ENCODE measurements around the gene YWHAG. TPM values are rescaled to one million over a fixed set of nuclear protein-coding genes. Genes with fewer than 3 reads are reported as not detected.
"Not testable (repeated sequence)": the region's sequence is repeated elsewhere in the genome, so short reads cannot be mapped to it uniquely, and the experiment has no call there.

Gene YWHAG
- total and polyA plus RNA-seq, 4 donors: 11.6 to 46.7 (median 43.5) TPM

- no peaks in the 10 kb centered on the region for H3K27me3 ChIP-seq (ENCODE audit: control insufficient read depth in 4 of 4, insufficient read depth in 4 of 4, low read length in 3 of 4)
- no peak overlapping the region for H3K27ac ChIP-seq (ENCODE audit: low read depth in 1 of 2, low read length in 2 of 2)
- WGBS: 93% methylated on average over 9 of the region's 9 CpGs
- TF ChIP-seq MAX (IDR thresholded peaks at IDR 0.05) (no peak), HNF4A (conservative IDR thresholded peaks at IDR 0.05) (no peak), RXRA (IDR thresholded peaks at IDR 0.05) (no peak), RAD21 (IDR thresholded peaks at IDR 0.05) (no peak), CTCF (IDR thresholded peaks at IDR 0.05; ENCODE audit: low read depth, low read length, missing input control) (no peak), ATF3 (IDR thresholded peaks at IDR 0.05) (no peak), HNF4G (IDR thresholded peaks at IDR 0.05) (no peak)
- DNase-seq (ENCODE audit: low spot score): no peak
- H3K4me3 ChIP-seq (ENCODE audit: low read depth in 1 of 3, low read length in 3 of 3): no peak overlapping the region
- H3K36me3 ChIP-seq (ENCODE audit: control insufficient read depth in 4 of 4, insufficient read depth in 3 of 4, low read depth in 1 of 4, low read length in 3 of 4): no peaks in the 10 kb centered on the region
- H3K9ac ChIP-seq (ENCODE audit: low read depth in 1 of 2, low read length in 2 of 2): no peak overlapping the region
- H3K9me3 ChIP-seq (ENCODE audit: control insufficient read depth in 4 of 4, low read length in 3 of 4): no peaks in the 10 kb centered on the region
- H3K4me1 ChIP-seq (ENCODE audit: control insufficient read depth in 4 of 4, insufficient read depth in 4 of 4, low read length in 3 of 4): no peaks in the 10 kb centered on the region
Observed at GRCh38 chr7:76405738-76406137, 46.9 kb upstream of the YWHAG start.

GRCh38 chr7:76403780-76404494 is 45.1 kb upstream of the YWHAG start:
- Histone ChIP-seq H3K4me1 (ENCODE audit: control insufficient read depth in 4 of 4, insufficient read depth in 4 of 4, low read length in 3 of 4) (no peaks in the 10 kb centered on the region), H3K27me3 (ENCODE audit: control insufficient read depth in 4 of 4, insufficient read depth in 4 of 4, low read length in 3 of 4) (no peaks in the 10 kb centered on the region), H3K9ac (ENCODE audit: low read depth in 1 of 2, low read length in 2 of 2) (no peak overlapping the region), H3K9me3 (ENCODE audit: control insufficient read depth in 4 of 4, low read length in 3 of 4) (no peaks in the 10 kb centered on the region), H3K36me3 (ENCODE audit: control insufficient read depth in 4 of 4, insufficient read depth in 3 of 4, low read depth in 1 of 4, low read length in 3 of 4) (no peaks in the 10 kb centered on the region), H3K4me3 (ENCODE audit: low read depth in 1 of 3, low read length in 3 of 3) (no peak overlapping the region), H3K27ac (ENCODE audit: low read depth in 1 of 2, low read length in 2 of 2) (no peak overlapping the region)
- TF ChIP-seq SP1 (IDR thresholded peaks at IDR 0.05): peak; percentile 35
- TF ChIP-seq FOXA2 (IDR thresholded peaks at IDR 0.05): no peak
- TF ChIP-seq HNF4A (conservative IDR thresholded peaks at IDR 0.05): peak in 1 of 2 donors; percentile 48
- TF ChIP-seq ZBTB33 (IDR thresholded peaks at IDR 0.05): no peak
- WGBS: 82% methylated on average over 10 of the region's 10 CpGs
- DNase-seq (ENCODE audit: low spot score): no peak

GRCh38 chr7:76403097-76403496 is 44.3 kb upstream of the YWHAG start:
- H3K27ac ChIP-seq (ENCODE audit: low read depth in 1 of 2, low read length in 2 of 2); H3K4me1 ChIP-seq (ENCODE audit: control insufficient read depth in 4 of 4, insufficient read depth in 4 of 4, low read length in 3 of 4); H3K27me3 ChIP-seq (ENCODE audit: control insufficient read depth in 4 of 4, insufficient read depth in 4 of 4, low read length in 3 of 4); H3K9ac ChIP-seq (ENCODE audit: low read depth in 1 of 2, low read length in 2 of 2); H3K36me3 ChIP-seq (ENCODE audit: control insufficient read depth in 4 of 4, insufficient read depth in 3 of 4, low read depth in 1 of 4, low read length in 3 of 4); H3K9me3 ChIP-seq (ENCODE audit: control insufficient read depth in 4 of 4, low read length in 3 of 4); H3K4me3 ChIP-seq (ENCODE audit: low read depth in 1 of 3, low read length in 3 of 3); DNase-seq (ENCODE audit: low spot score): not testable (repeated sequence)
- WGBS: 82% methylated on average over 8 of the region's 8 CpGs
